T-helper 1 cell (primary cell): ENCODE measurements around the gene CBY1.

Experiments
- DNase-seq, 5 donors: peaks; one replicate each; pipeline ENCODE4 v3.0.0-alpha.2; 2012 to 2020

CBY1 gene

DNA sequence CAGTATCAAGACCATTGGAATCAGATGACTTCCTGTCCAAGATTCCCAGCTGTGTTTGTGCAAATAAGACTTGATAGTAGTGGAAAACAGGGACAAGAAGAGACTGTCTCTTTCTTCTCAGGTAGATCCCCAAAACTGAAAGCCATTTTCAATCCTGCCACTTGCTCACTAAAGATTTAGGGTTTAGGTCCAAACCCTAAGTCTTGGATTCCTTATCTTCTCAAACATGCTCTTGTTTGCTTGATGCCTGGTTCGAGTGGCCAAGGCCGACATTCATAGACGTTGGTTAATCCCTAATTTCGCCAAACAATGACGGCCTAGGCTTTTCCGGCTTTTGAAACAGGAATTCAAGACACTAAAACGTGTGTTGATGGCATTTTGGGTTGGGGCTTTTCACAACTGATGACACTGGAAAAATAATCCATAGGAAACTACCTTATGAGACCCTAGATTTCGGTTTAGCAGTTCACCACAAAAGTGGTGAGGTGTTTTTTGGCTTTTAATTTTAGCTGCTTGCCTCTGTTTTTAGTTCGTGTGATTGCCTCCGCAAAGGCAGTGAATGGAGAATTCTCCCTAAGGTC, 48.3 kb downstream of the CBY1 start:
- no peak for DNase-seq

DNA sequence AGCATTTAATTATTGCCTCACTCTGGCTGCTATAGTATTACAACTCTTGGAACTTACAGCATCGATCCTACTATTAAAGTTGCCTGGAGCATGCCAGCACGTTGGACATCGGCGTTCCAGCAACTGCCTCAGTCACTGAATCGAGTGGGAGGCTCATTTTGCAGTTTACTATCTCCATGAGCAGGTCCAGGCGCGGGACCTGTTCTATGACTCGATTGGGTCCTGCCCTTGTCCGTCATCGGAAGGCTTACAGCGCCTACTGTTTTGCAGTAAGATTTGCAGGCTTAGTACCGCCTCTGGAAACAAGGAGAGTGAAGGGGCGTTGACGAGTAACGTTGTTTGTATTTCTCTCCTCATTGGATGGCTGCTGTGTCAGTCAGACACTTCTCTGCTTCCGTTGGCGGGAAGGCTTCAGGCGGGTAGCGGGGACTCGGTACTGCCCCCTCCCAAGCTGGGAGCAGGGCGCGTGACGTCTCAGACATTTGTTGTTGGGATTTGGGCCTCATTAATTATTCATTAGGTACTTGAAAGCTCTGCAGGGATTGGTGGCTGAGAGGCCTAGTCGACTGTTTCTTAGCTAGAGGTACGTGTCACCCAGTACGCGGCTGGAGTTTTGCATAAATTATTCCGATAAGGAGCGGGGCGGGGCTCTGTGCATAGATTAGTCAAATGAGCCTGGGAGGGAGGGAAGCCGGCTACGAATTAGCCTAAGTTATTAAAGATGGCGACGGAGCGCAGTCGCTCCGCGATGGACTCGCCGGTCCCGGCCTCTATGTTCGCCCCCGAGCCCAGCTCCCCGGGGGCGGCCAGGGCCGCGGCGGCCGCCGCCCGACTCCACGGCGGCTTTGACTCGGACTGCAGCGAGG, 49.0 kb downstream of the CBY1 start, which contains the start of gene GTPBP1:
Gene GTPBP1, plus strand, starts transcription at position 710 of the 866 bp plus-strand sequence. Its CDS starts 12 bp downstream, at position 722.
- peak; percentile 94 to 100 (median 97) for DNase-seq

DNA sequence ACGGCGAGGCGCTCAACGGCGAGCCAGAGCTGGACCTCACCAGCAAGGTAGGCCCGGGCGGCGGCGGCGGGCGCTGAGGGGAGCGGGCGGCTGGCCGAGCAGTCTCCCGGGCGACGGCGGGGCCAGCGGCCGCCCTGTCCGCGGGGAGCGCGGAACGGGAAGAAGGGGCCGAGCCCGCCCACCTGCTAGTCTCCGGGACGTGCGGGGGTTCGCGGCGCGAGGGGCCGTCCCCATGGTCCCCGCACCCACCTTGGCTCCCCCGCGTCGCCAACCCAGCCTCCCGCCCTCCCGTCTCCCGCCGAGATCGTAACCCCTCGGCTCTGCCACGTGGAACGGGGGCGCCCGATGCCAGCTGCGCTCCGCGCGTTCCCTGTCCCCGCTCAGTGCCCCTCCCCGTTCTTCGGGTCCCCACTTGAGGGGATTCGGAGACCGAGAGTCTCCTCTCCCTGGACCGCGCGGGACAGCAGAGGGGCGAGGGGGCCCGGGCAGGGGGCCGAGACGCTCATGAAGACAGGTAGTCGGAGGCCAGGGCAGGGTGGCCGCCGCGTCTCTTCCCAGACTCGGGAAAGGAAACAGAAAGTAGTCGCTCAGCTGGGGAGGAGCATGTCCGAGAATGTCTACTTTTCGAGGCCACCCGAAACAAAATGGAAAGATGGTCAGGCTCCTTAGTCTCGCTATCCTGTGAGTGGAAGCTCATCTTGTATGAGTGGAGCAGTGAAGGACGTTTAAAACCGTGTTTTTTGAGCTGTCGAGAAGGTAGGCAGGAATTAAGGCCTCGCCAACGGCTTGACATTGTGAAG, 49.9 kb downstream of the CBY1 start:
- DNase-seq, result peak in 3 of 5 donors; percentile 20 to 30 (median 30)

DNA sequence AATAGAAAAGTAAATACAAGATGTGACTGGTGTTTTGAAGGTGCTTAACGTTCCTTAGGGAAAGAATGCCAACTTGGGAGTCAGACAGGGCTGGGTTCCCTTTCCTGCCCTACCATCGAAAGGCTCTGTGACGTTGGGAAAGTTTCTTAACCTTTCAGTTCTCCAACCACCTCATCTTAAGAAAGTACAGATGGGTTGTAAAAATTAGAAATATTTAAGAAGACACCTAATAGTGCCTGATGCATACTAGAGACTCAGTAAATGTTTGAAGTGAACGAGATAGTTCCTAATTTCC, 50.4 kb downstream of the CBY1 start:
- DNase-seq, result no peak

DNA sequence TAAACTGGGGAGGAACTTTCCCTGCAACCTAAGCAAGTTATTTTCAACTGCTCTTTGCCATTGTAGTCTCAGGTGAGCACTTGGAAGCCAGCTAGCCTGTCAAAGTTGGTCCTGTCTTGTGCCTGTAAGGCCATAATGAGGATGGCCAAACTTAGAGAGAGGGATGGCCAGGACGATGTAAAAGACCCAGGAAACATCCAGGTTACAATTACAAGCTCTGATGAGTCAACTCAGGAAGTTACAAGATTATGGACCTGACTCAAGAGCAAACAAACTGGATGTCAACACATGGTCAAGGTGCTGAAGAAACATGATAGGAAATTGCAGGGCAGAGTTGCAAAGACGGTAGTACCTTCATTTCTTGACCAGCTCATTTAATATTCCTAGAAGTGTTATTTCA, 50.9 kb downstream of the CBY1 start:
- peak in 1 of 5 donors; percentile 24 for DNase-seq

DNA sequence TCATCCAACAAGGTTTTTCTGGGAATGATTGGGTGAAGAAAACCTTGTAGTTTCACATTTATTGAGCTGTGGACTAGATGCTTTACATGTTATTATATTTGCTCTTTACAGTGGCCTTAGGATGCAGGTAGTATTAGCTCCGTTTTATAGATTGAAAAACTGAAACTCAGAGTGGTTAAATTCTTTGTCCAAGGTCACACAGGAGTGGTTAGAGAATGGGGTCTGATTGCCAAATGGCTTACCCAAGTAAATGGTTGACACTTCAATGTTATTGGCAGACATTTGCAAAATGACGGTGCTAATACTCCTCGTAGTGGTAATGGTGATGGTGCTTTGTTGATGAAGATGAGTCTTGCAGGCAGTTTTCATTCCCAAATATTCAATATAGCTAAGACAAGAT, 51.5 kb downstream of the CBY1 start:
- DNase-seq, result no peak

DNA sequence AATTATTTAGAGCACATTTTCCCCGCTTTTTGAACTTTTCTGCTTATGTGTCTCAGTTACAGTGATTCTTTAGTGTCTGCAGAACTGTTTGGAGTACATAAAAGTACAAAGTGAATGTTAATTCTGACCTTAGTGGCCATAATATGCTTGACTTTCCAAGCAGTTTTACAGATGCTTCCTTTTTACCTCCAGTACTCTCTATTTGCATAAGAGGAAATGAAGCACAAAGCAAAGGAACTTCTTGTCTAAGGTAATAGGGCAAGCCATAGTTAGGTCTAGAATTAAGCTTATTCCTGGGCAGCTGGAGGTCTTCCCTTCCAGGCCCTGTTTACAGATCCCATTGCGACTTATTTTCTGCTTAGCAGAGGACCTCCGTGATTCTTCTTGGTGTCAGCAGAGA, 52.9 kb downstream of the CBY1 start:
- DNase-seq, result no peak

DNA sequence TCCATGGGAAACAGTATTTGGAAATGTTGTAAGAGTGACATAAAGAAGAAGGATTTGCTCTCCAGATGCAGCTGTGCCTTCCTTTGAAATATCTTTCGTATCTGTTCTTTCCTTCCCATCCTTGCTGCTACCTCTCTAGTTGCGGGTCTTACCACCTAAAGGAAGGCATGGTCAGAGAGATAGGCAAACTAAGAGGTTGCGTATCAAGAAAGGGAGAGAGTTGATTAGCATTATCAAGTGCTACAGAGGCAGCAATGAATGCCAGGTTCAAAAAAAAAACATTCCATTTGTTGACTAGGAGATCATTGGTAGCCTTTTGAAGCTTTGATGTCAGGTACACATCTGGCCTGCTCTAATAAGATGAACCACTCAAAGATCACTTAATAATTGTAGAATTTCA, 53.9 kb downstream of the CBY1 start:
- DNase-seq, result no peak

DNA sequence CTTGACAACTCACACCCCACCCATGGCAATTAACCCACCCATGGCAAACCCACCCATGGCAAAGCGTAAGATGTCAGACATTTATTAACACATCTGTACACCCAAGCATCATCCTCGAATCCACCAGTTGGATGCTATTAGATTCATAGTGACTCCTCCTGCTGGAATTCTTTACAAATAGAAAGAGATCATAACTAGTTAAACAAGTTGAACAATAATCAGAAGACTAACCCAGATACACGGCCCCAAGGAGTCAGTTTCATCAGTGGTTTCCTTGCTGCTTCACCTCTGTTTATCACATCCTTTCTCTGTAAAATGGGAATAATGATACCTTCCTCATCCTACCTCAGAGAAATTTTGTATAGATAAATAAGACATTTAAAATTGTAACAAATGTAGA, 54.4 kb downstream of the CBY1 start:
- DNase-seq, result no peak

DNA sequence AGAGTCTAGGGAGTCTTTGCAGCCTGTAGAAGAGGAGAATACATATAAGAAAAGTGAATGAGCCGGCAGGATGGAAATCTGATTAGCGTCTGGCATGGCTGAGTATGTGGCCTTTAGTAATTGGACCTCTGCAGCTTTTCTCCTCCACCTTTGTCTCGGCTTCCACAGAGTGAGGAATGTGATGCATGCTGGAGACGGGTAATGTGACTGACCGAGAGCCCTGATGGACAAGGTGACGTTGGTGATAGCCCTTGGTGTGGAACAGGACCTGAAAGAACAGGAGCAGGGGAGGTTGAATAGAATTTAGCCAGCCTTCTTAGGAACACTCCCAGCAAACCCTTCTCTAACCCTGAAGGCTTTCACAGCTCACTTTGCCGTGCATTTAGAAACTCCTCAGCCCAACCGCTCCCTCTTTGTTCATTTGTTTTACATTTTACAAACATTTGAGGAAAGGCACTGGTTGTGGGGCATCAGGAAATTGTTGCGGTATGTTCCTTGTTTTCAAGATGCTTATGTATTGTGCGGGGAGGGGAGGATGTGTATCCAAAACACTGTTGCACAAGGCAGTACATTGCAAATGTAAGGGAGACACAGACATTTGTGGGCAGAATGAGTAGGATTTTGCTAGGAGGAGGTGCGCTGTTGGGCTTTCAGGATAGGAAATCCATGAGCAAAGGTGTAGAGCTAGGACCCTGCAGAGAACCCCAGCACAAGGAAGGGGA, 56.2 kb downstream of the CBY1 start:
- DNase-seq, result no peak

DNA sequence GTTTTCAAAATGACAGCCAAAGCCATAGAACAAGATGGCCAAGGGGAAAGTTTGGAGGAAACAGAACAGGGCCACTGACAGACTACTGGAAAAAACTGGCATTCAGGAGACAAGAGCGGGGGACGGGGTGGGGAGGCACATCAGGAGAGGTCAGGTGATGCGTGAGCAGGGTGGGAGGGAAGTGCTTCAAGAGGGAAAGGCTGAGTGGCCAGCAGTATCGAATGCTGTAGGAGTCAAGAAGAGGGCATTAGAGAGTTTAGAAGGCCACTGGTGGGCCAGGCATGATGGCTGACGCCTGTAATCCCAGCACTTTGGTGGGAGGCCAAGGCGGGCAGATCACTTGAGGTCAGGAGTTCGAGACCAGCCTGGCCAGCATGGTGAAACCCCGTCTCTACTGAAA, 57.5 kb downstream of the CBY1 start:
- no peak for DNase-seq

DNA sequence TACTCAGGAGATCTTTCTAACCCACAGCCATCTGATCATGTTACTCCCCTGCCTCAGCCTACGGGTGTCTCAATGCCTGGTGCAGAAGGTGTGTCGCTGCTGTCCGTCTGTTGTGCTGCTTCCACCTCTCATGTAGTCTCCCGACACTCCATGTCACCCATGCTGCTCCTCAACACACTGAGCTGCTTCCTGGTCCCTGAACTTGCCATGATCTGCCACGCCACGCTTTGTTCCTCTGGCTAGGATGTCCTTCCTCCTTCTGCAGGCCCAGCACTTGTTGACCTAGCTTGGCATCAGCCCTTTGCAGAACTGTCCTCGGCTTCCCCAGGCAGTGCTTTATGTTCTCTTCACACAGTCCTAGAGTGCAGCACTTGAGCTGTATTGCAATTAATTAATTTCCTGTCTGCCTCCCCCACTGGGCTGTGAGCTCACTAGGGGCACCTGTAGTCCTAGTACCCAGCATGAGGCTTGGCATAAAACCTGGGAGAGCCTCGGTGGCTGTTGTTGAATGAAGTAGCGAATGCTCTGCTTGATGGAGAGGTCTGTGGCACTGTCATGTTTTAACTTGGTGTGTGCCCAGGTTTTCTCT, 58.8 kb downstream of the CBY1 start:
- DNase-seq, result no peak

DNA sequence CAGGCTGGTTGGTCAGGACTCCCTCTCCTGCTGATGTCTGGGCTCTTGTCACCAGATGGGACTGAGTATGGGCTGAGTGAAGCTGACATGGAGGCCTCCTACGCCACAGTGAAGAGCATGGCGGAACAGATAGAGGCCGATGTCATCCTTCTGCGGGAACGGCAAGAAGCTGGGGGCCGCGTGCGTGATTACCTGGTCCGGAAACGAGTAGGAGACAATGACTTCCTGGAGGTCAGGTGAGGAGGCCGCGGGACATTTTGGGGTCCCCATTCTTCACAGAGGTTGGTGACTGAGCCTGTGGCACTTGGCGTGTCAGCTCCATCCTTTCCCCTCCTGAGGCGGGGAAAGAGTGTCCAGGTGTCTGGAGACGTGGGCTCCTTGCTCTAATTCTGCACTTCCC, 59.4 kb downstream of the CBY1 start:
- no peak for DNase-seq

DNA sequence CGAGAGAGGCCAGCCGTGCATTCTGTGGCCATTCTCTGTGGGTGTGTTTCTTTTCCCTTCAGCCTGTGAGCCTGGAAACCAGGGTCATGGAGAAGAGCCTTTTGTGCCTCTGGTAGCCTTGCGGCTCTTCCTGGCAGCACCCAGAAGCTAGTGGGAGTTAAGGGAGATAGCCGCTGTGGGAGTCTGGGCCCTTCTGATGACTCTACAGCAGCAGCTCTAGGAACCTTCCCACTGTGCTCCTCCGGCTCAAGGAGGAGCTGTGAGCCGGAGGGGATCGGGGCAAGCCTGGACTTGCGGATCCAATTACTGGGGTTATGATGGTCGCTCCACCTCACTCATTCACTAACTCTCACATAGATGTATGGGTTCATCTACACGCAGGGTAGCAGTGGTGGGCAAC, 59.8 kb downstream of the CBY1 start:
- DNase-seq, result no peak

DNA sequence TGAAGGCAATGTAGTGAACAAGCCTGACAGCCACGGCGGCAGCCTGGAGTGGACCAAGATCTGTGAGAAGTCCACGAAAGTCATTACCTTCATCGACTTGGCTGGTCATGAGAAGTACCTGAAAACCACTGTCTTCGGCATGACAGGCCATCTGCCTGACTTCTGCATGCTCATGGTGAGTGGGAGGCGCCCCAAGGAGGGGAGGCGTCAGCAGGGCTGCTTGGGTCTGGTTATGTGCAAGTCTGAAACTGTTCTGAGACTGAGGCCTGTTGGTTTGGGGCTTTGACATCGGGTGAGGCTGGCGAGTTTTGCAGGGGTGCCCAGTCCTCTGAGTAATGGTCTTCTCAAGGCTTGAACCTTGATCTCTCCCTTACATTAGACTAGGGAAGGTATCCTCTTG, 60.4 kb downstream of the CBY1 start:
- no peak for DNase-seq

DNA sequence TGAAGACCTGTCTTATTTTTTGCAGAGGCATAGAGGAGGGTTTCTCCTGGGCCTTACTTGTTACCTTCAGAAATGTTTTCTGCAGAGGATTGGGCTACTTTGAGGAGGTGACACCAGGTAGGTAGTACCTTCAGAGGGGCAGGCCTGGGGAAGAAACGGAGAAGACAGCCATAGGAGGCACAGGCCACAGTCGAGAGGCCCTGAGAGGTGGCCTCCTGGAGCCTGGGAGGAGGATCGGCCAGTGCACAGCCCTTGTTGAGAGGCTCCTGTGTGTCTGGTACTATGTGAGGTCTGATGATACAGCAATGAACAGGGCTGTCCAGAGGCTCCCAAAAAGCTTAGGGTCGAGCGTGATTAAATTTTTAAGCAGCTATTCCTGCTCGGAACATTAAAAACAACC, 60.8 kb downstream of the CBY1 start:
- no peak for DNase-seq

DNA sequence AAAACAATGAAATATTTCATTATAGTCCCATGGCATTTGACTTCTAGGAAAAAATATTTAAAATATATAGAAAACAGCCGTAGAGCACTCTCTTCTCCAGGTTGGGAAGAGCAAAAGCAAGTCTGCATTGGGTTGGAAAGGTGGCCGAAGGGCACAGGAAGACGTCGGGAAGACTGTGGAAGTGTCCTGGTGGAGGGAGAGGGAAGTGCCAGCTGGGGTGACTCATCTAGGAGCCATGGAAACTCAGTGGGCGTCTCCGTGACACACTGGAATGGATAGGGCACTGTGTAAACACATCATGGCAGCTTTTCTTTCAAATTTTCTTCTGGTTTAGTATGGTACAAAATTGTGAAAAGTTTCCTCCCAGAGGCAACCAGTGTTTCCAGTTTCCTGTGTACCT, 62.0 kb downstream of the CBY1 start:
- no peak for DNase-seq

DNA sequence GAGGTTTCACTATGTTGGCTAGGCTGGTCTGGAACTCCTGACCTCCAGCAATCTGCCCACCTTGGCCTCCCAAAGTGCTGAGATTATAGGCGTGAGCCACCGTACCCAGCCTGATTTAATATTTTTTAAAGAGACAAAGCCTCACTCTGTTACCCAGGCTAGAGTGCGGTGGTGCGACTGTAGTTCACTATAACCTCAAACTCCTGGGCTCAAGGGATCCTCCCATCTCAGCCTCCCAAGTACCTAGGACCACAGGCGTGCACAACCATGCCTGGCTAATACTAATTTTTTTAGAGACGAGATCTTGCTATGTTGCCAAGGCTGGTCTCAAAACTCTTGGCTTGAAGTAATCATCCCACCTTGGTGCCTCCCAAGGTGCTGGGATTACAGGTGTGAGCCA, 62.8 kb downstream of the CBY1 start:
- DNase-seq, result no peak

DNA sequence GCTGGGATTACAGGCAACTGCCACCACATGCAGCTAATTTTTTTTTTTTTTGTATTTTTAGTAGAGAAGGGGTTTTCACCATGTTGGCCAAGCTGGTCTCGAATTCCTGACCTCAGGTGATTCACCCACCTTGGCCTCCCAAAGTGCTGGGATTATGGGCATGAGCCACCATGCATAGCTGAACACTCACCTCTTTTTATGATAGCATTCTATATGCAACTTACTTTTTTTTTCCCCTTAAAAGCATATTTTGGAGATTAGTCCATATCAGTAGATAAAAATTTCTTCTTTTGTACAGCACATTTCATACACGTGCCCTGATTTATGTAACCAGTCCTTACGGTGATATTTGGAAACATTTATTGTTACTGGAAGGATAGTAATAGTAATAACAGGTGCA, 63.9 kb downstream of the CBY1 start:
- no peak for DNase-seq

DNA sequence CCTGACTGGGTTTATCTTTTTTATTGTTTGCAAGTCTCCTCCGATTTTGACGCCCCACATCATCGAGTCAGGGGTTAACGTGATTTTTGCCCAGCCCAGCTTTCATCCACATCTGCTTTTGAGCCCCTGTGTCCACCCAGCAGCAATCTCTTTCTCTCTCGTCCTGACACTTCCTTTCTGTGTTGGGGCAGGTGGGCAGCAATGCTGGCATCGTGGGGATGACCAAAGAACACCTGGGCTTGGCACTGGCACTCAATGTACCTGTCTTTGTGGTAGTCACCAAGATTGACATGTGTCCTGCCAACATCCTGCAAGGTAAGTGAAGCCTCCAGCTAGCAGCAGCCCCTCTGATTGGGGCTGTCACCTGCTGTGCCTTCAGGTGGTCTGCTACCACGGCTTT, 65.1 kb downstream of the CBY1 start:
- no peak for DNase-seq
